ENCODE measurements around the gene DNPH1. TPM values are rescaled to one million over a fixed set of nuclear protein-coding genes. Genes with fewer than 3 reads are reported as not detected.

The DNPH1 gene
- total RNA-seq, 1 experiment from 2014 or later, result 47.0 TPM

DNA sequence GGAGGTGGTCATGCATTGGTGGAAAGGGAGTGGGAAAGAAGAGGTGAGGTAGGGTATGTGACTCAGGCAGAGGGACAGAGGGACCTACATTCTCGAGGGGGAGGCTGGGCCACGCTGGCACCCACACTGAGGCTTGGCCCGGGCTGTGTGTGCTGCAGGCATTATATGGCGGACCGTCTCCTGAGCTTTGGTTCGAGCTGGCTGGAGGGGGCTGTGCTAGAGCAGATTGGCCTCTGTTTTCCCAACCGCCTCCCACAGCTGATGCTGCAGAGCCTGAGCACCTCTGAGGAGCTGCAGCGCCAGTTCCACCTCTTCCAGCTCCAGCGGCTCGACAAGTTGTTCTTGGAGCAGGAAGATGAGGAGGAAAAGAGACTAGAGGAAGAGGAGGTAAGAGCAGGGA lies 23.4 kb downstream of the DNPH1 start:
- Histone ChIP-seq H2BK5ac (ENCODE audit: insufficient read length, low read length) (no peak overlapping the region), H2BK120ac (ENCODE audit: low read depth, low read length, poor library complexity, severe bottlenecking) (no peak overlapping the region), H3K9me3 (ENCODE audit: control insufficient read depth, low read depth, low read length) (no peaks in the 10 kb centered on the region), H3K4ac (ENCODE audit: low read depth, low read length) (no peak overlapping the region), H4K20me1 (ENCODE audit: control insufficient read depth, insufficient read depth, insufficient read length) (no peaks in the 10 kb centered on the region), H4K5ac (ENCODE audit: insufficient read length, low read depth, low read length) (no peak overlapping the region), H3K79me1 (ENCODE audit: insufficient read depth, low read depth, low read length, poor library complexity, severe bottlenecking) (no peaks in the 10 kb centered on the region), H3K9ac (ENCODE audit: extremely low read depth, insufficient read length, low read length) (no peak overlapping the region), H2AK5ac (ENCODE audit: insufficient read length, low read length) (no peak overlapping the region), H3K56ac (ENCODE audit: insufficient read length, low read depth, low read length) (no peak overlapping the region), H3K23ac (ENCODE audit: insufficient read length, low read depth, low read length) (no peak overlapping the region), H3K79me2 (ENCODE audit: insufficient read depth, low read length) (no peaks in the 10 kb centered on the region), H4K91ac (ENCODE audit: insufficient read length, low read depth, low read length) (no peak overlapping the region), H3T11ph (ENCODE audit: low read length) (no peak overlapping the region), H2BK12ac (ENCODE audit: insufficient read length, low read depth, low read length) (no peak overlapping the region), H2BK20ac (ENCODE audit: low read depth, low read length, poor library complexity, severe bottlenecking) (no peak overlapping the region), H3K27me3 (ENCODE audit: insufficient read depth, low read length) (no peaks in the 10 kb centered on the region), H3K4me1 (ENCODE audit: insufficient read depth, low read length) (no peaks in the 10 kb centered on the region), H3K27ac (ENCODE audit: insufficient read length, low read depth, low read length) (no peak overlapping the region), H4K8ac (replicated peaks; ENCODE audit: insufficient read length, low read depth, low read length) (no peak overlapping the region), H2AFZ (ENCODE audit: low read length) (no peak overlapping the region), H3K23me2 (ENCODE audit: insufficient read length, low read depth, low read length, poor library complexity, severe bottlenecking) (no peaks in the 10 kb centered on the region), H3K14ac (ENCODE audit: insufficient read depth, low read length) (no peak overlapping the region; the same call in 1 of the 2 replicates), H2BK15ac (ENCODE audit: low read depth, low read length) (no peak overlapping the region), H3K4me2 (ENCODE audit: insufficient read depth, insufficient read length, low read length) (no peak overlapping the region), H3K18ac (ENCODE audit: insufficient read length, low read depth, low read length) (no peak overlapping the region)
- Mint-ChIP-seq H3K4me1 (peaks cover 4 to 10% of the 10 kb centered on the region in 2 experiments; a peak in 3 of 4 replicates), H3K4me3 (no peak overlapping the region), H3K27me3 (ENCODE audit: low read depth) (no peaks in the 10 kb centered on the region; the same call in 1 of the 2 replicates), H3K9me3 (no peaks in the 10 kb centered on the region), H3K36me3 (ENCODE audit: insufficient read depth in 1 of 3, low read depth in 3 of 3) (no peaks in the 10 kb centered on the region; a peak in 3 of 7 replicates), H3K27ac (peak overlapping the region in 1 of 3 experiments; percentile 15; a peak in 1 of 7 replicates)
- no peak for DNase-seq
- WGBS (ENCODE audit: extremely low coverage, insufficient read length, low lambda C conversion rate), result no CpG with 5 or more reads among the region's 10 CpGs
- TF ChIP-seq, protein P1, sequence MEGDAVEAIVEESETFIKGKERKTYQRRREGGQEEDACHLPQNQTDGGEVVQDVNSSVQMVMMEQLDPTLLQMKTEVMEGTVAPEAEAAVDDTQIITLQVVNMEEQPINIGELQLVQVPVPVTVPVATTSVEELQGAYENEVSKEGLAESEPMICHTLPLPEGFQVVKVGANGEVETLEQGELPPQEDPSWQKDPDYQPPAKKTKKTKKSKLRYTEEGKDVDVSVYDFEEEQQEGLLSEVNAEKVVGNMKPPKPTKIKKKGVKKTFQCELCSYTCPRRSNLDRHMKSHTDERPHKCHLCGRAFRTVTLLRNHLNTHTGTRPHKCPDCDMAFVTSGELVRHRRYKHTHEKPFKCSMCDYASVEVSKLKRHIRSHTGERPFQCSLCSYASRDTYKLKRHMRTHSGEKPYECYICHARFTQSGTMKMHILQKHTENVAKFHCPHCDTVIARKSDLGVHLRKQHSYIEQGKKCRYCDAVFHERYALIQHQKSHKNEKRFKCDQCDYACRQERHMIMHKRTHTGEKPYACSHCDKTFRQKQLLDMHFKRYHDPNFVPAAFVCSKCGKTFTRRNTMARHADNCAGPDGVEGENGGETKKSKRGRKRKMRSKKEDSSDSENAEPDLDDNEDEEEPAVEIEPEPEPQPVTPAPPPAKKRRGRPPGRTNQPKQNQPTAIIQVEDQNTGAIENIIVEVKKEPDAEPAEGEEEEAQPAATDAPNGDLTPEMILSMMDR (conservative IDR thresholded peaks at IDR 0.05), result no peak
